ENCODE measurements around the gene TRAPPC12.
"Not testable (repeated sequence)": the region's sequence is repeated elsewhere in the genome, so short reads cannot be mapped to it uniquely, and the experiment has no call there.

The TRAPPC12 gene

GRCh38 chr2:3379647-3380534 lies at the start of gene TRAPPC12:
TSS of gene TRAPPC12 (plus strand) at chr2:3379694. CDS start at chr2:3387624, 7,930 bp downstream.
- DNase-seq (ENCODE audit: low read depth): peak; percentile 82

- DNase-seq (ENCODE audit: low read depth): no peak
These were observed 47.4 kb upstream of the TRAPPC12 start for GRCh38 chr2:3332133-3332532.

- no peak for DNase-seq (ENCODE audit: low read depth)
These were observed 44.8 kb upstream of the TRAPPC12 start for GRCh38 chr2:3334392-3335345.

- DNase-seq (ENCODE audit: low read depth): no peak
These were observed 42.6 kb upstream of the TRAPPC12 start for GRCh38 chr2:3336844-3337243.

- no peak for DNase-seq (ENCODE audit: low read depth)
These were observed 41.2 kb upstream of the TRAPPC12 start for GRCh38 chr2:3338340-3338739.

- DNase-seq (ENCODE audit: low read depth): no peak
These were observed 39.4 kb upstream of the TRAPPC12 start for GRCh38 chr2:3340144-3340543.

- no peak for DNase-seq (ENCODE audit: low read depth)
These were observed 38.2 kb upstream of the TRAPPC12 start for GRCh38 chr2:3341336-3341735.

GRCh38 chr2:3342324-3342723 lies 37.2 kb upstream of the TRAPPC12 start:
- DNase-seq (ENCODE audit: low read depth): no peak

GRCh38 chr2:3343012-3343411 lies 36.5 kb upstream of the TRAPPC12 start:
- DNase-seq (ENCODE audit: low read depth): no peak

GRCh38 chr2:3344897-3345296 lies 34.6 kb upstream of the TRAPPC12 start:
- DNase-seq (ENCODE audit: low read depth): no peak

- DNase-seq (ENCODE audit: low read depth): no peak
These were observed 33.9 kb upstream of the TRAPPC12 start for GRCh38 chr2:3345621-3346020.

GRCh38 chr2:3348767-3349166 lies 30.7 kb upstream of the TRAPPC12 start:
- no peak for DNase-seq (ENCODE audit: low read depth)

GRCh38 chr2:3349211-3349693 lies 30.2 kb upstream of the TRAPPC12 start:
- no peak for DNase-seq (ENCODE audit: low read depth)

GRCh38 chr2:3354986-3355385 lies 24.5 kb upstream of the TRAPPC12 start:
- DNase-seq (ENCODE audit: low read depth): no peak

- DNase-seq (ENCODE audit: low read depth): no peak
These were observed 23.4 kb upstream of the TRAPPC12 start for GRCh38 chr2:3355951-3356569.

GRCh38 chr2:3356799-3357198 lies 22.7 kb upstream of the TRAPPC12 start:
- no peak for DNase-seq (ENCODE audit: low read depth)

GRCh38 chr2:3357446-3357845 lies 22.0 kb upstream of the TRAPPC12 start:
- not testable (repeated sequence) for DNase-seq (ENCODE audit: low read depth)

GRCh38 chr2:3357926-3358325 lies 21.6 kb upstream of the TRAPPC12 start:
- no peak for DNase-seq (ENCODE audit: low read depth)

GRCh38 chr2:3361518-3362389 lies 17.7 kb upstream of the TRAPPC12 start:
- no peak for DNase-seq (ENCODE audit: low read depth)

GRCh38 chr2:3365219-3365618 lies 14.3 kb upstream of the TRAPPC12 start:
- no peak for DNase-seq (ENCODE audit: low read depth)

GRCh38 chr2:3368261-3368722 lies 11.2 kb upstream of the TRAPPC12 start:
- DNase-seq (ENCODE audit: low read depth): no peak

All from T-helper 22 cell (primary cell).